ENCODE data around the gene B4GALNT4.
"Not testable (repeated sequence)": the region's sequence is repeated elsewhere in the genome, so short reads cannot be mapped to it uniquely, and the experiment has no call there.

The B4GALNT4 gene

GRCh38 chr11:369336-370018 is at the start of gene B4GALNT4:
Gene B4GALNT4 (plus strand): TSS chr11:369499. CDS start chr11:369804, 305 bp downstream.
- no peak for DNase-seq

- DNase-seq = not testable (repeated sequence)
These were observed 49.4 kb upstream of the B4GALNT4 start for GRCh38 chr11:319888-320273.

GRCh38 chr11:324156-324555 is 45.1 kb upstream of the B4GALNT4 start:
- no peak for DNase-seq

GRCh38 chr11:324593-325517 is 44.4 kb upstream of the B4GALNT4 start:
- not testable (repeated sequence) for DNase-seq

- no peak for DNase-seq
These were observed 43.3 kb upstream of the B4GALNT4 start for GRCh38 chr11:325796-326591.

GRCh38 chr11:326592-326841 is 42.8 kb upstream of the B4GALNT4 start:
- no peak for DNase-seq

GRCh38 chr11:326842-327580 is 42.3 kb upstream of the B4GALNT4 start:
- no peak for DNase-seq

- DNase-seq = no peak
These were observed 41.7 kb upstream of the B4GALNT4 start for GRCh38 chr11:327581-327923.

GRCh38 chr11:328012-328411 is 41.3 kb upstream of the B4GALNT4 start:
- DNase-seq = no peak

- DNase-seq = not testable (repeated sequence)
These were observed 40.7 kb upstream of the B4GALNT4 start for GRCh38 chr11:328516-329100.

- DNase-seq = no peak
These were observed 39.4 kb upstream of the B4GALNT4 start for GRCh38 chr11:329886-330253.

- DNase-seq = no peak
These were observed 39.0 kb upstream of the B4GALNT4 start for GRCh38 chr11:330307-330693.

- no peak for DNase-seq
These were observed 38.5 kb upstream of the B4GALNT4 start for GRCh38 chr11:330694-331357.

GRCh38 chr11:331358-332060 is 37.8 kb upstream of the B4GALNT4 start:
- no peak for DNase-seq

- DNase-seq = no peak
These were observed 36.4 kb upstream of the B4GALNT4 start for GRCh38 chr11:332651-333480.

GRCh38 chr11:333616-334263 is 35.6 kb upstream of the B4GALNT4 start:
- DNase-seq = not testable (repeated sequence)

- no peak for DNase-seq
These were observed 34.9 kb upstream of the B4GALNT4 start for GRCh38 chr11:334264-334994.

- DNase-seq = no peak
These were observed 33.3 kb upstream of the B4GALNT4 start for GRCh38 chr11:335779-336658.
